Activated gamma-delta T cell treated with anti-CD3 and anti-CD28 coated beads, Interleukin-2, amount 50 U/mL, for 16 hours (primary cell): ENCODE measurements around the gene AURKB.
"Not testable (repeated sequence)": the region's sequence is repeated elsewhere in the genome, so short reads cannot be mapped to it uniquely, and the experiment has no call there.

ENCODE experiments used
- DNase-seq: peaks from one replicate; pipeline ENCODE4 v3.0.0-alpha.2; 2020; ENCODE audit warnings: low read depth

Gene AURKB

GRCh38 chr17:8187517-8188262 is 22.7 kb downstream of the AURKB start:
- peak; percentile 79 for DNase-seq

GRCh38 chr17:8186787-8187516 is 23.4 kb downstream of the AURKB start:
- peak; percentile 83 for DNase-seq

GRCh38 chr17:8186446-8186786 is 24.0 kb downstream of the AURKB start:
- DNase-seq = no peak

DNA sequence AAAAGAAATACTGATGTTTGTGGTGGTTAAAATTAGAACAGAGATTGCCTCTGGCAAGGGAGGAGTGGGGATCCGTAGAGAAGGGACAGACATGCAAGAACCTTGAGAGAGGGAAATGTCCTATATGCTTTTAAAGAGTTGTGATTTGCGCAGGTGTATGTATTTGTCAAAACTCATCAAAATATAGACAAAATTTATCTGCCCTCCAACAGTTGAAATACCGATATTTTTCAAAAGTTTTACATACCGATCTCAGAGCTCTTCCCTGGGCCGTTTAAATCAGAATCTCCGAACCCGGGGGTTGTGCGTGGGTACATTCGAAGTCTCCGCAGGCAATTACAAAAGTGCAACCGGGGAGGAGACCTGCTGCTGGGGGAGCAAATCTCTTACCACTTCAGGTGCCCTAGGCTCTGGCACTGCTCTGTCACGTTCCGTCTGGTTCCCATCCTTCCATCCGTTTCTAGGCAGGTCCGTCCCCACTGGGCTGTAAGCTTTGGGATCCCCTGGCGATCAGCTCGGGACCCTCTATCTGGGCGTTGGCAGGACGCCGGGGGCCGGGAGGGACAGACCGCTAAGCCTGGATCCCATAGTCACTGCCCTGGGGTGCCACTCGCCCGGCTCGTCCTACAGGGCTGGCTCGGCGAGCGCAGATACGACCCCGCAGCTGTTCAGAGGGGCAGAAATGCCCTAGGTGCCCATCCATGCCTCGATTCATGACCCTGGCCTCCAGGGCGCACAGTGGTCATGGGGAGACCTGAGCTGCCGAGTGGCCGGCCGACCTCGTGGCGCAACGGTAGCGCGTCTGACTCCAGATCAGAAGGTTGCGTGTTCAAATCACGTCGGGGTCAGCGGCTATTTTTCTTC is 24.6 kb downstream of the AURKB start:
- DNase-seq = peak; percentile 89

DNA sequence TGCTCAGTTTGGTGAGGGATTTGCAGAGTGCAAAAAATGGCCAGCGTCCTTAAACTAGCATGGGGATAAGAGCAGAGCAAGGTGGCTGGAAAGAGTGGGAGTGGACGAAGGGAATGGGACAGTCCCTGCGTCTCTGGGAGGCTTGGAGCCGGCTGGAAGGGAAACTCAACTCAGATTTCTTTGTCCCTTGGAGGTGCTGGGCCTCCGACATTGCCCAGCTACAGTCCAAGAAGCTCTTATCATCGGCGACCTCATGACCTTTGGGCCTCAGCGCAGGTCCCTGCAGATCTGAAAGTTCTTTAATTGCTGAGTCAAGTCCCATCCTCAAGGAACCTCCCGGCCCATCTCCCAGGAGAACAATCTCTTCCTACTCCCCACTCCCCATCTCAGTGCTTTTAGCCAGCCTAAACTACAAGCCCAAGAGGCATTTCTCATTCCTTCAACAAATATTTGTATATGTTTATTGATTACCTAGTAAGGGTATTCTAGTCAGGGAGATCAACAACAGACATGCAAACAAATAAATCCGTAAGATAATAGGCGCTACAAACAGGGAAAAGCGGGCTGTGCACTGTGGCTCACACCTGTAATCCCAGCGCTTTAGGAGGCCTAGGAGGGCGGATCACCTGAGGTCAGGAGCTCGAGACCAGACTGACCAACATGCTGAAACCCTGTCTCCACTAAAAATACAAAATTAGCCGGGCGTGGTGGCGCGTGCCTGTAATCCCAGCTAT is 33.2 kb downstream of the AURKB start:
- DNase-seq = no peak

DNA sequence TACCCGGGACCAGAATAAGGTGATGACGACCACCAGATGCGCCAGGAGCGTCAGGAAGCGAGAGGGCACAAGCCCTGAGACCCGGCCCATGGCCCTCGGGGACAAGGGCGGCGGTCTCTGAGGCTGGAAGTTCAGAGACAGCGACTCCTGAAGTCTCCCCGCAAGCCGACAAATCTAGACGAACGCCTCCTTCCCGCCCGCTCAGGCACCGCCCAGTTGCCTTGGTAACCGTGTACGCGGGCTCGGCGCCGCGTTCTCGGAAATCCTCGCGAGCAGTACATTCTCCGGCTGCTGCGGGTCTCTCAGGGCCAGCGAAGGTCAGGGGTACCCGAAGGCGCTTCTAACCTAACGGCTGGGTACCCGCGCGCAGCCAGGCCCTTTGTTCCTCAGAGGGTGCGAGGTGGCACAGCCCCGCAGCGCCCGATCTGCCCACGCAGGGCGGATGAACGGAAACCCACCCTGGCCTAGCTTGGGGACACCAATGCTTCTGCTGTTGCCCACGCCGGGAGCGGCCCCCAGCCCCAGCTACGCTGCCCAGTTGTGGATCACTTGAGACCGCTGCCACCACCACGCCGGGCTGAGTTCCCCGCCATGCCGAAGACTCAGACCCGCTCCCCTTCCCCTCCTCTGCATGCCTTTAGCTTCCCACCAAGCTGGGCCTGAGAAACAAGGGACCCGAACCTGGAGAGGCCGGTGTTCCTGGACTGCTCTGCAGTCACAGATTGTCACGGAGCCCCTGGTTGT is 34.0 kb downstream of the AURKB start, which contains the start of gene TMEM107:
Gene TMEM107, minus strand, starts transcription at position 184 of the 744 bp plus-strand sequence. Its CDS starts 94 bp downstream, at position 90.
- peak; percentile 72 for DNase-seq

DNA sequence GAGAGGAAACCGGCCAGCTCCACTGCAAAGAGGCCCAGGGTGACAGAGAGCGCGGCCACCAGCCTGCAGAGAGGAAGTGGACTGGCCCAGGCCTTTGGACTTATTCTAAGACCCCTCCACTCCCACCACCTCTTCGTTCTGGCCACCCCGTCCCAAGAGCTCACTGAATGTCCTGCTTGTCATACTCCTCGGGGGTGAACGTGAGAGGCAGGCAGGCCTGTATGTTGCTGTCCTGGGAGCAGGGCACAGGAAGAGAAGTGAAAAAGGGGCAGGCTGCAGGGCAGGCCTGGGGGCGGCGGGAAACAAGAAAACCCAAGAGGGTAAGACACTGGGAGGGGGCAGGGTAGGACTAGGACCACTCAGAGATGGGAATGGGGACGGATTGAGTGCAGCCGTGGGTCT is 34.6 kb downstream of the AURKB start:
- DNase-seq = no peak

- DNase-seq = no peak
Observed at GRCh38 chr17:8173871-8174322, 36.5 kb downstream of the AURKB start.

DNA sequence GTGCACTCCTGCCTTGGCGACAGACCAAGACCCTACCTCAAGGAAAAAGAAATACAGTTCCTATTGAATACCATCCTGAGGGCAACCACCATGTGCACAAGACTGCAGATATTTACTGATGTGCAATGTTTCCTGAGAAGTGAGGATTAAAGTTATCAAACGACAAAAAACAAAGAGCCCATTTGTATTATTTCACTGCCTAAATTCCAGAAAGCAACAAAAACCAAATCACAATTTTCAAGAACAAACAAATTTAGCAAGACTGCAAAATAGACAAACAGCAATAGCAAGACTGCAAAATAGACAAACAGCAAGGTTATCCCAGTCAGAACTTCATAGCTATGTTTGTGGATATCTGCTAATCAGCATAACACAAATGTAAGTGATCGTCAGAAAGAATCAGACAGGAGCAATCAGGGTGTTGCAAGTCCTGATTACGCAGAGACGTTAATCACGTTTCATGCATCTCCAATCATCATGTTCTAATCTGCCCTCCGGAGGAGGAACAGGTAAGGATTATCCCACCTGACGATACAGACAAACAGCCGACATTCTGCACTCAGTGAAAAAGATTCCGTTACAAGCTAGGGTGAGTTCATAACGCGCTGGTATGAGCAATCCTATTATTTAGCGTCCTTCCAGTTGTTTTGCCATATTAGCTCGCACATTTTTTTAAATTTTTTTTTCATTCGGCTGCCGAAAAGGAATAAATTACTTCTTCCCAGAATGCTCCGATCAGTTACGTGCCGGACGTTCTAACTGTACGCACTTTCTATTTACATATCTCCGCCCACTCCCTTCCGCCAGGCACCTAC is 37.1 kb downstream of the AURKB start:
- peak; percentile 67 for DNase-seq

- DNase-seq = not testable (repeated sequence)
Observed at GRCh38 chr17:8170186-8170585, 40.2 kb downstream of the AURKB start.

DNA sequence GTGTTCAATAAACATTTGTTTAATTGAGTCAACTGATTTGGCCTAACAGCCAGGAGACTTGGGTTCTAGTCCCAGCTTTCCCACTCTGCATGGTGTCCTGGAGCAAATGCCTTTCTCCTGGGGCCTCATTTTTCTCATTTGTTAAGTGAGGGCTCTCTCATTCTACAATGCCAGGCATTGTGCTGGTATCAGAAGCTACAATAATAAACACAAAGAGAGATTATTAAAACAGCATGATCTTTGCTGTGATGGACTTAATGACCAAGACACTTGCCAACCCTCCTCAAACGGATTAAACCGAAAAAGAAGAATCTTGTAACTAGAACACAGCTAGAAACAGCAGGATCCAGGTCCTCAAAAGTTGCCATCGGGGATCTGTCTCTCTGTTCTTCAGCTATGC is 42.8 kb downstream of the AURKB start:
- DNase-seq = no peak

GRCh38 chr17:8166731-8167130 is 43.6 kb downstream of the AURKB start:
- DNase-seq = no peak

- DNase-seq = no peak
Observed at GRCh38 chr17:8164815-8165131, 45.6 kb downstream of the AURKB start.

- no peak for DNase-seq
Observed at GRCh38 chr17:8163978-8164814, 46.2 kb downstream of the AURKB start.

DNA sequence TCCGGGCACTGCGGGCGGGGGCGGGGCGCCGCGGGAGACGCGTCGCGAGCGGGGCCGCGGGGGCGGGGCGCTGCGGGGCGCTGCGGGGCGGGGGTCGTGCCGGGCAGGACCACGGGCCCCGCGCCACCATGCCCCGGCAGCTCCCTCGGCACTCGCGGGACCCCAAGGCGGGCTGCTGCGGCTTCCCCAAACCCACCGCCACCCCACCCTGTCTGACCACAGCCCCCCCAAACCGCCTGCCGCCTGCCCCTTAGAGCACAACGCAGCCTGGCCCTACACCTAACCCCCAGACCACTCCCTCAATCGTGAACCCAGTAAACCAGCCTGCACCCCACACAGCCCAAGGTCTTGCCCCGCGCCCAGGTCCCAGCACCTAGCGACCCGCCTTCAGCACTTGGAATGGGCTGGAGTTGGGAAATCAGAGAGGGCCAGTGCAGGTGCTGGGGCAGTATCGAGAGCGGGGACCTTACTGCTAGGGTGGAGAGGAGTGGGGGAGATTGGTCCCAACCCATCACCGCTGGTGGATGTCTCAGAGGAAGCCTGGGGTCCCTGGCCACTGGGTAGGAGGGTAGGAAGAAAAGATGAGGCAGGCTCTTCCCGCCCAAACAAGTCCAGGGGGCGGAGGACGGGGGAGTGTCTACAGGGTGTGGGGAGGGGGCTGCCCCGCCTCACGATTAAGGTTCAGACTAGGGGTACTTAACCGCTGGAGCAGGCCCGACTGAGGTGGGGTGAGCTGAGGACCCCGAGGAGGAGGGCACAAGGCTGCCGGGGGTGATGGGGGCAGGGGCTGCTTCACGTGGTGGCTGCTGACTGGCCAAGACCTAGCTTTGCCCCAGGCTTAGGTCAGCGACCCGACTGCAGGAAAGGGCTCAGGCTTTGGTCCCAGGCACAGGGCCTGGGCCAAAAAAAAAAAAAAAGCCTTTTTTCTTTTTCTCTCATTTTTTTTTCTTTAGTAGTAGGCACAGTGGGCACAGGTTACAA is 47.1 kb downstream of the AURKB start:
- no peak for DNase-seq

DNA sequence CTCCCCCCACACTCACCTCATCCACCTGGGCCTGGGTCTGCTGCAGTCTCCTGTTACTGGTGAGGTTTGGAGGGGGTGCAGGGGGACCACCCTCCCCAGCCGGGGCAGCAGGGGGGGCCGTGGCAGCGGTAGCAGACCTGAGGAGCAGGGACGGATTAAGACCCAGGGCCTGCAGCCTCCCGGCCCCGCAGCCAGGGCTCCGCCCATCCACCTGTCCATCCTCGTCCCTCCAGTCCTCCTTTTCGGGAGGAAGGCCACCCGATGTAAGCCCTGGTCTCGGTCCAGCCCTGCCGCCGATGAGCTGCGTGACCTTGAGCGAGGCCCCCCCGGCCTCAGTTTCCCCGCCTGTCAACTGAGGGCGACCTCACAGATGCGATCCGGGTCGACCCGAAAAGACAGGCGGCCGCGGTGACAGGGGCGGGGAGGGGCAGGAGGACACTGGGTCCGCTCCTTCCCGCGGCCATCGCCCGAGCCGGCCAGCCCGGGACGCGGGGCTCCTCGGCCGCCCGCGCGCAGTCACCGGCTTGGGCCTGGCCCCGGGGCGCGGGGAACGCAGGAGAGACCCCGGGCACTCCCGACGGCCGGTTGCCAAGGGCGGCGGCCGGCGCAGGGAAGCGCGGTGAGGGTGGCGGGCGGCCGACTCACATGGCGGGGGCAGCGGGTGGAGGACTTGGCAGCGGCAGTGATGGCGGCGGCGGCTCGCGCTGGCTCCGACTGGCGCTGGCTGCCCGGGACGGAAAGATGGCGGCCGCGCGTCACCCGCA is 48.0 kb downstream of the AURKB start, which contains the start of gene VAMP2:
Gene VAMP2, minus strand, starts transcription at position 716 of the 764 bp plus-strand sequence. Its CDS starts 69 bp downstream, at position 647.
- DNase-seq = peak; percentile 72
